HG03520 (cell line): ENCODE measurements around the gene ACBD7.

Experiments used
- ATAC-seq: cut with Tn5 transposase; IDR thresholded peaks from one replicate; pipeline ENCODE4 v1.9.1; 2021; ENCODE audit warnings: mild to moderate bottlenecking, moderate library complexity; ENCODE audit not compliant: unreplicated experiment

Gene ACBD7

GRCh38 chr10:15027741-15028140 lies 60.8 kb downstream of the ACBD7 start:
- ATAC-seq = no peak
